IMR-90 (cell line): ENCODE measurements around the gene ATRX. TPM values are rescaled to one million over a fixed set of nuclear protein-coding genes. Genes with fewer than 3 reads are reported as not detected.

Experiments used
- ATAC-seq: fragments of 200-7000 bp; cut with Tn5 transposase; 2 replicates; pipeline ENCODE4 v1.9.1; 2020; ENCODE audit warnings: low read depth, mild to moderate bottlenecking, moderate library complexity
- BruUV-seq: library from RNA; stranded (reverse); fragments of 400-500 nt; replicated peaks from 2 replicates; lab custom pipeline; 2021; lab: Mats Ljungman, UMichigan
- CTCF ChIA-PET: fragments of 300-600 bp; formaldehyde crosslinking; extraction: SDS; loops from one replicate; lab custom pipeline; 2021; ENCODE audit warnings: antibody characterized with exemption; lab: Yijun Ruan, JAX
- POLR2A ChIA-PET: fragments of 300-600 bp; sonication (Branson Sonifier 250); formaldehyde crosslinking; loops from one replicate; lab custom pipeline; 2022; ENCODE audit warnings: antibody characterized with exemption; ENCODE audit not compliant: unreplicated experiment; lab: Charles Lee
- DNase-seq: peaks from one replicate; pipeline ENCODE4 v3.0.0; 2013
- H2AFZ ChIP-seq: replicated peaks from 2 replicates; pipeline ENCODE3; 2013; ENCODE audit warnings: low read length, mild to moderate bottlenecking; ENCODE audit not compliant: poor library complexity
- H2AK5ac ChIP-seq: 2 replicates; pipeline ENCODE4 v1.6.1; 2013; ENCODE audit warnings: low read depth, low read length, inconsistent platforms
- H2AK9ac ChIP-seq: replicated peaks from 2 replicates; pipeline ENCODE3; 2013; ENCODE audit warnings: mild to moderate bottlenecking, low read depth, low read length, moderate library complexity; ENCODE audit not compliant: poor library complexity
- H2BK120ac ChIP-seq: 2 replicates; pipeline ENCODE4 v1.6.1; 2013; ENCODE audit warnings: low read depth, low read length, inconsistent platforms
- H2BK15ac ChIP-seq: 3 replicates; pipeline ENCODE4 v1.6.1; 2013; ENCODE audit warnings: low read depth, low read length, inconsistent platforms
- H2BK20ac ChIP-seq: 2 replicates; pipeline ENCODE4 v1.6.1; 2013; ENCODE audit warnings: low read depth, mild to moderate bottlenecking, inconsistent platforms, low read length, moderate library complexity
- H2BK5ac ChIP-seq: 2 replicates; pipeline ENCODE4 v1.6.1; 2013; ENCODE audit warnings: mild to moderate bottlenecking, low read depth, low read length, inconsistent platforms; ENCODE audit not compliant: poor library complexity, severe bottlenecking
- H3K14ac ChIP-seq: replicated peaks from 2 replicates; pipeline ENCODE4 v1.6.1; 2013; ENCODE audit warnings: low read depth, low read length, inconsistent platforms
- H3K18ac ChIP-seq: 2 replicates; pipeline ENCODE4 v1.6.1; 2013; ENCODE audit warnings: low read depth, low read length, control low read depth
- H3K23ac ChIP-seq: 2 replicates; pipeline ENCODE4 v1.6.1; 2013; ENCODE audit warnings: low read depth, low read length, inconsistent platforms
- H3K27ac ChIP-seq: 2 replicates; pipeline ENCODE4 v1.5.1; 2013; ENCODE audit warnings: mild to moderate bottlenecking, control low read depth, low read length; ENCODE audit not compliant: insufficient read depth
- H3K27me3 ChIP-seq: 2 replicates; pipeline ENCODE4 v1.6.1; 2013; ENCODE audit warnings: low read length; ENCODE audit not compliant: control insufficient read depth, insufficient read depth
- H3K36me3 ChIP-seq: 2 replicates; pipeline ENCODE4 v1.6.1; 2013; ENCODE audit warnings: low read length, mixed read lengths; ENCODE audit not compliant: control insufficient read depth, insufficient read depth
- H3K4ac ChIP-seq: 2 replicates; pipeline ENCODE4 v1.6.1; 2013; ENCODE audit warnings: low read depth, low read length, inconsistent platforms
- H3K4me1 ChIP-seq: 2 replicates; pipeline ENCODE4 v1.6.1; 2013; ENCODE audit warnings: low read length, mixed read lengths; ENCODE audit not compliant: control insufficient read depth, insufficient read depth
- H3K4me2 ChIP-seq: 2 replicates; pipeline ENCODE4 v1.6.1; 2013; ENCODE audit warnings: low read depth, mild to moderate bottlenecking, control low read depth, low read length, moderate library complexity
- H3K4me3 ChIP-seq: 2 replicates; pipeline ENCODE4 v1.5.1; 2013; ENCODE audit warnings: low read depth, mild to moderate bottlenecking, control low read depth, low read length, moderate library complexity; ENCODE audit not compliant: insufficient read depth
- H3K56ac ChIP-seq: 2 replicates; pipeline ENCODE4 v1.6.1; 2013; ENCODE audit warnings: low read length, inconsistent platforms; ENCODE audit not compliant: insufficient read depth; ENCODE audit errors: extremely low read depth
- H3K79me1 ChIP-seq, 2 experiments: 2 replicates each; pipeline ENCODE4 v1.6.1; 2013; ENCODE audit warnings: low read length in 2 of 2, inconsistent platforms in 1 of 2, low read depth in 1 of 2
- H3K9ac ChIP-seq: 2 replicates; pipeline ENCODE4 v1.6.1; 2013; ENCODE audit warnings: low read depth, low read length, control low read depth
- H3K9me1 ChIP-seq: 2 replicates; pipeline ENCODE4 v1.6.1; 2013; ENCODE audit warnings: low read length, inconsistent platforms; ENCODE audit not compliant: insufficient read depth
- H3K9me3 ChIP-seq: 2 replicates; pipeline ENCODE4 v1.6.1; 2013; ENCODE audit warnings: low read length; ENCODE audit not compliant: control insufficient read depth, insufficient read depth
- H4K20me1 ChIP-seq: 2 replicates; pipeline ENCODE4 v1.6.1; 2013; ENCODE audit warnings: low read length, inconsistent platforms; ENCODE audit not compliant: insufficient read depth
- H4K5ac ChIP-seq: 2 replicates; pipeline ENCODE4 v1.6.1; 2013; ENCODE audit warnings: mild to moderate bottlenecking, low read depth, low read length, control low read depth
- H4K8ac ChIP-seq, 2 experiments: 2 replicates each; pipeline ENCODE4 v1.6.1; 2013; ENCODE audit warnings: low read depth in 2 of 2, low read length in 2 of 2, control low read depth in 1 of 2, inconsistent platforms in 1 of 2
- H4K91ac ChIP-seq: 2 replicates; pipeline ENCODE4 v1.6.1; 2013; ENCODE audit warnings: low read depth, low read length, inconsistent platforms; ENCODE audit not compliant: insufficient read depth
- BHLHE40 ChIP-seq: fragments of 150-350 bp; IDR thresholded peaks from 2 replicates; pipeline ENCODE4 v1.6.1; 2016; ENCODE audit warnings: mild to moderate bottlenecking, low read depth, low read length
- CHD1 ChIP-seq: IDR thresholded peaks from 2 replicates; pipeline ENCODE4 v1.6.1; 2012; ENCODE audit warnings: low read depth, low read length, improper control_type of control experiment
- CTCF ChIP-seq: conservative IDR thresholded peaks from 2 replicates; pipeline ENCODE4 v1.5.1; 2012; ENCODE audit warnings: mild to moderate bottlenecking, low read depth, low read length, improper control_type of control experiment
- FOS ChIP-seq: fragments of 150-350 bp; IDR thresholded peaks from 2 replicates; pipeline ENCODE4 v1.6.1; 2016; ENCODE audit warnings: low read depth, low read length
- MAFK ChIP-seq: IDR thresholded peaks from 2 replicates; pipeline ENCODE4 v1.6.1; 2012; ENCODE audit warnings: low read depth, low read length, improper control_type of control experiment
- MXI1 ChIP-seq: IDR thresholded peaks from 2 replicates; pipeline ENCODE4 v1.6.1; 2012; ENCODE audit warnings: low read depth, mild to moderate bottlenecking, low read length, moderate library complexity, borderline replicate concordance
- RAD21 ChIP-seq: IDR thresholded peaks from 2 replicates; pipeline ENCODE4 v1.6.1; 2012; ENCODE audit warnings: low read length, improper control_type of control experiment
- RCOR1 ChIP-seq: IDR thresholded peaks from 2 replicates; pipeline ENCODE4 v1.6.1; 2012; ENCODE audit warnings: mild to moderate bottlenecking, low read length, improper control_type of control experiment; ENCODE audit not compliant: insufficient replicate concordance
- USF2 ChIP-seq: fragments of 150-350 bp; IDR thresholded peaks from 2 replicates; pipeline ENCODE4 v1.6.1; 2017; ENCODE audit warnings: mild to moderate bottlenecking, antibody characterized with exemption, low read length, low read depth
- WGBS, 2 experiments: methylation state at CpG; one replicate each; pipeline versions ENCODE4 v1.1.5 to v1.1.7; 2013; ENCODE audit warnings: missing lambda C conversion rate in 2 of 2; ENCODE audit not compliant: insufficient read length in 1 of 2; ENCODE audit errors: extremely low coverage in 2 of 2; 5-methylcytosine and 5-hydroxymethylcytosine counted together
- dilution Hi-C: fragments of 300-500 bp; cut with HindIII; formaldehyde crosslinking; loops from one replicate; pipeline ENCODE4 v1.14.3; 2018; ENCODE audit warnings: low sequenced_read_pairs; ENCODE audit not compliant: unreplicated experiment
- in situ Hi-C: fragments of 300-500 bp; cut with MboI; formaldehyde crosslinking; loops from 3 replicates; pipeline ENCODE4 v1.14.3; 2019; ENCODE audit warnings: low sequenced_read_pairs, inconsistent platforms, mixed read lengths
- intact Hi-C: fragments of 100-400 bp; cut with micrococcal nuclease; formaldehyde crosslinking; loops from 2 replicates; pipeline ENCODE4 v1.10.0; 2022
- polyA plus RNA-seq, 3 experiments: library from polyadenylated mRNA; depleted of rRNA; stranded (reverse); fragments of >200 nt; gene quantifications; 2 replicates each; pipeline ENCODE4 v1.2.3, GENCODE V29; 2012; ENCODE audit warnings: low replicate concordance in 1 of 3
- total RNA-seq: library from RNA; depleted of rRNA; stranded (reverse); fragments of >200 nt; gene quantifications from 2 replicates; pipeline ENCODE4 v1.2.3, GENCODE V29; 2012

The ATRX gene
- total and polyA plus RNA-seq, 2 of the 4 experiments (the other 2 are of a cell fraction): 20.7 to 73.8 TPM

GRCh38 chrX:77679144-77679543, 106.9 kb downstream of the ATRX start:
- Histone ChIP-seq H2AFZ (no peak overlapping the region), H3K4me1 (no peaks in the 10 kb centered on the region), H2BK5ac (no peak overlapping the region), H3K4me3 (no peak overlapping the region), H3K14ac (no peak overlapping the region), H4K91ac (no peak overlapping the region), H3K4ac (no peak overlapping the region), H2BK15ac (no peak overlapping the region), H3K79me1 (no peaks in the 10 kb centered on the region), H2AK9ac (no peak overlapping the region), H4K5ac (no peak overlapping the region), H4K8ac (no peak overlapping the region), H3K56ac (no peak overlapping the region), H3K36me3 (peaks cover 2% of the 10 kb centered on the region), H2BK120ac (no peak overlapping the region), H3K27ac (no peak overlapping the region), H3K9me3 (no peaks in the 10 kb centered on the region), H3K4me2 (no peak overlapping the region), H2AK5ac (no peak overlapping the region), H2BK20ac (no peak overlapping the region), H3K23ac (no peak overlapping the region), H3K9me1 (no peaks in the 10 kb centered on the region), H3K27me3 (no peaks in the 10 kb centered on the region), H3K18ac (no peak overlapping the region), H3K9ac (no peak overlapping the region), H4K20me1 (no peaks in the 10 kb centered on the region)
- ChIA-PET CTCF (interaction anchor here (0.9 kb wide), 1 partner anchor 10 kb away, joined by 8 read pairs; no protein-coding TSS in a partner anchor), POLR2A (no interaction called here)
- TF ChIP-seq RAD21 (no peak), CTCF (no peak), CHD1 (no peak), RCOR1 (no peak), MAFK (peak; percentile 62), USF2 (no peak), BHLHE40 (no peak), FOS (no peak), MXI1 (no peak)
- ATAC-seq (no peak), DNase-seq (no peak)
- no TSS peak for BruUV-seq
- in situ Hi-C loops: no loop called here
- intact Hi-C loops: no loop called here
- dilution Hi-C loops: no loop called here
- WGBS, 2 experiments: no CpG with 5 or more reads among the region's 1 CpG
